Activated CD4-positive, alpha-beta T cell treated with anti-CD3 and anti-CD28 coated beads, Interleukin-2, amount 10 ng/mL, durations not matched to agents 7 days and 5 days (primary cell): ENCODE results near the gene TCEA2. TPM values are rescaled to one million over a fixed set of nuclear protein-coding genes. Genes with fewer than 3 reads are reported as not detected.

Source experiments
- CTCF ChIA-PET: fragments of 350-600 bp; sonication (Branson Sonifier 250); formaldehyde crosslinking; loops from one replicate; lab custom pipeline; 2021; ENCODE audit warnings: antibody characterized with exemption; lab: Charles Lee
- POLR2A ChIA-PET: fragments of 350-600 bp; sonication (Branson Sonifier 250); formaldehyde crosslinking; loops from one replicate; lab custom pipeline; 2021; ENCODE audit warnings: antibody characterized with exemption; lab: Charles Lee
- DNase-seq: peaks from one replicate; pipeline ENCODE4 v3.0.0-alpha.2; 2020
- H3K27ac Mint-ChIP-seq: one replicate; pipeline ENCODE4 v1.8.0; 2021; ENCODE audit warnings: mild to moderate bottlenecking, moderate library complexity, mixed read lengths
- H3K27me3 Mint-ChIP-seq: one replicate; pipeline ENCODE4 v1.8.0; 2021; ENCODE audit warnings: mixed read lengths
- H3K36me3 Mint-ChIP-seq: one replicate; pipeline ENCODE4 v1.8.0; 2021; ENCODE audit warnings: low read depth, mixed read lengths
- H3K4me1 Mint-ChIP-seq: one replicate; pipeline ENCODE4 v1.8.0; 2021; ENCODE audit warnings: mixed read lengths
- H3K4me3 Mint-ChIP-seq: one replicate; pipeline ENCODE4 v1.8.0; 2021; ENCODE audit warnings: mild to moderate bottlenecking, moderate library complexity, mixed read lengths
- H3K9me3 Mint-ChIP-seq: one replicate; pipeline ENCODE4 v1.8.0; 2021; ENCODE audit warnings: mixed read lengths
- total RNA-seq, 2 experiments: library from RNA; stranded (reverse); gene quantifications; one replicate each; pipeline ENCODE4 v1.2.3, GENCODE V29; 2021

TCEA2 gene
- total RNA-seq, 2 experiments from 2014 or later = 47.6 to 57.9 TPM

- Mint-ChIP-seq H3K4me3 (no peak overlapping the region), H3K27me3 (peaks cover 20% of the 10 kb centered on the region), H3K36me3 (no peaks in the 10 kb centered on the region), H3K9me3 (no peaks in the 10 kb centered on the region), H3K27ac (peak overlapping the region; percentile 26), H3K4me1 (peaks cover 49% of the 10 kb centered on the region)
- ChIA-PET CTCF (interaction anchor here (0.6 to 1.3 kb wide), 3 partner anchors 9 to 63 kb away, joined by 3 to 4 read pairs (median 4); no protein-coding TSS in a partner anchor), POLR2A (no interaction called here)
- DNase-seq = no peak
Observed at GRCh38 chr20:64044484-64045247, 18.3 kb upstream of the TCEA2 start.

- Mint-ChIP-seq H3K4me3 (no peak overlapping the region), H3K27me3 (peaks cover 23% of the 10 kb centered on the region), H3K9me3 (no peaks in the 10 kb centered on the region), H3K36me3 (no peaks in the 10 kb centered on the region), H3K27ac (peak overlapping the region; percentile 22), H3K4me1 (peaks cover 45% of the 10 kb centered on the region)
- ChIA-PET POLR2A (no interaction called here), CTCF (interaction anchor here (0.6 to 1.2 kb wide), 2 partner anchors 12 to 63 kb away, joined by 3 read pairs; no protein-coding TSS in a partner anchor)
- no peak for DNase-seq
Observed at GRCh38 chr20:64045346-64046011, 17.5 kb upstream of the TCEA2 start.

DNA sequence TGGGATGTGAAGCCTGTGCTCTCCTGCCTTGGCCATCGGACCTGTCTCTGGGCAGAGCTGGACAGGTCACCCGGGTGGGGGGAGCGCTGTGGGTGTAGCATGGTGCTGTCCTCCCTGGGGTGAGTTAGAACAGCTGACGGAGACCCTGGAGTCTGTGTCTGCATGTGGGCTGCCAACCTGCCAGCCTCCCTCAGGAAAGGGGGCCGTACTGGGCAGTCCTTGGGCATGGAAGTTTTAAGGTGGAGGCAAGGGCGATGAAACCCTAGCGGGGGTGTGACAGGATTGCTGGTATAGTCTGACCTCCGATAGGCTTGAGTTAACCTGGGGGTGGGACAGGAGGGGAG, 16.0 kb upstream of the TCEA2 start:
- peaks cover 36% of the 10 kb centered on the region for H3K27me3 Mint-ChIP-seq
- H3K36me3 Mint-ChIP-seq = no peaks in the 10 kb centered on the region
- H3K4me1 Mint-ChIP-seq = peaks cover 33% of the 10 kb centered on the region
- H3K4me3 Mint-ChIP-seq = no peak overlapping the region
- H3K27ac Mint-ChIP-seq = no peak overlapping the region
- DNase-seq = no peak
- no peaks in the 10 kb centered on the region for H3K9me3 Mint-ChIP-seq
- POLR2A ChIA-PET = no interaction called here
- CTCF ChIA-PET = interaction anchor here (1.0 to 1.2 kb wide), 2 partner anchors 8 to 10 kb away, joined by 3 to 5 read pairs; no protein-coding TSS in a partner anchor

GRCh38 chr20:64047968-64048401, 15.0 kb upstream of the TCEA2 start:
- Mint-ChIP-seq H3K27ac (no peak overlapping the region), H3K4me3 (no peak overlapping the region), H3K4me1 (peaks cover 31% of the 10 kb centered on the region), H3K9me3 (no peaks in the 10 kb centered on the region), H3K36me3 (no peaks in the 10 kb centered on the region), H3K27me3 (peaks cover 36% of the 10 kb centered on the region)
- ChIA-PET CTCF (interaction anchor here (11.2 kb wide), 1 partner anchor 8 kb away, joined by 79 read pairs; no protein-coding TSS in a partner anchor), POLR2A (no interaction called here)
- DNase-seq = no peak

DNA sequence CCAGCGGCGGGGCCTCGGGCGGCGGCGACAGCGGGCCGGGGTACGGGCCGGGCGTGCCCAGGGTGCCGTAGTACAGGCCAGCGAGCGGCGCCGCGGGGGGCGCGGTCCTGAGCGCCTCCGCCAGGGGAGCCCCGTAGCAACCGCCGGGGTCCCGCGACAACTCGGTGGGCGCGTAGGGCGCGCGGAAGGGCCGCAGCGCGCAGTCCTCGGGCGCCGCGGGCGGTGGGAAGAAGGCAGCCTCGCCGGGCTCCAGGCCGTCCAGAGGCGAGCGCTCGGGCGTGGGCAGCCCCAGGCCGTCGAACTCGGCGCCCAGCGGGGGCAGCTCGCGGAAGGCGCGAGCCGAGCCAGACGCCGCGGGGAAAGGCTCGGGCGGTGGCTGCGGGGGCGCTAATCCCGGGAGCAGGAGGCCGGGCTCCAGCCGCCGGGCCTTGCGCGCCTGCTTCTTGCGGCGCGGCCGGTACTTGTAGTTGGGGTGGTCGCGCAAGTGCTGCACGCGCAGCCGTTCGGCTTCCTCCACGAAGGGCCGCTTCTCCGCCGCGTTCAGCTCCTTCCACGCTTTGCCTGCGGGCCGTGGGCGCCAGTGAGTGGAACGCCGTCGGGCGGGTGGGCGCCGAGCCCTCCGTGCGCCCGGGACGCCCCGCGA, 14.5 kb upstream of the TCEA2 start:
- no peaks in the 10 kb centered on the region for H3K9me3 Mint-ChIP-seq
- no peak overlapping the region for H3K4me3 Mint-ChIP-seq
- peaks cover 36% of the 10 kb centered on the region for H3K27me3 Mint-ChIP-seq
- CTCF ChIA-PET = interaction anchor here (11.2 kb wide), 1 partner anchor 9 kb away, joined by 79 read pairs; no protein-coding TSS in a partner anchor
- H3K36me3 Mint-ChIP-seq = no peaks in the 10 kb centered on the region
- no peak overlapping the region for H3K27ac Mint-ChIP-seq
- POLR2A ChIA-PET = no interaction called here
- DNase-seq = no peak
- peaks cover 33% of the 10 kb centered on the region for H3K4me1 Mint-ChIP-seq

GRCh38 chr20:64049060-64049877, 13.7 kb upstream of the TCEA2 start, which contains the start of gene SOX18:
Gene SOX18 (minus strand): TSS chr20:64049639. CDS start chr20:64049516, 123 bp downstream.
- Mint-ChIP-seq H3K36me3 (no peaks in the 10 kb centered on the region), H3K4me1 (peaks cover 32% of the 10 kb centered on the region), H3K27me3 (peaks cover 36% of the 10 kb centered on the region), H3K4me3 (peak within 1 kb of the TSS; percentile 47), H3K9me3 (no peaks in the 10 kb centered on the region), H3K27ac (no peak within 1 kb of the TSS)
- no peak for DNase-seq
- CTCF ChIA-PET = interaction anchor here (11.2 kb wide), 1 partner anchor 9 kb away, joined by 79 read pairs; no protein-coding TSS in a partner anchor
- POLR2A ChIA-PET = no interaction called here

GRCh38 chr20:64049878-64050260, 13.1 kb upstream of the TCEA2 start:
- ChIA-PET CTCF (interaction anchor here (11.2 kb wide), 1 partner anchor 10 kb away, joined by 79 read pairs; no protein-coding TSS in a partner anchor), POLR2A (no interaction called here)
- peaks cover 36% of the 10 kb centered on the region for H3K27me3 Mint-ChIP-seq
- H3K4me3 Mint-ChIP-seq = peak overlapping the region; percentile 47
- H3K9me3 Mint-ChIP-seq = no peaks in the 10 kb centered on the region
- no peak for DNase-seq
- H3K36me3 Mint-ChIP-seq = no peaks in the 10 kb centered on the region
- H3K27ac Mint-ChIP-seq = no peak overlapping the region
- H3K4me1 Mint-ChIP-seq = peaks cover 31% of the 10 kb centered on the region

- CTCF ChIA-PET = interaction anchor here (0.9 to 11.2 kb wide), 2 partner anchors 10 to 70 kb away, joined by 3 to 79 read pairs; no protein-coding TSS in a partner anchor
- Mint-ChIP-seq H3K9me3 (no peaks in the 10 kb centered on the region), H3K27ac (no peak overlapping the region), H3K27me3 (peaks cover 36% of the 10 kb centered on the region), H3K36me3 (no peaks in the 10 kb centered on the region), H3K4me3 (no peak overlapping the region), H3K4me1 (peaks cover 32% of the 10 kb centered on the region)
- POLR2A ChIA-PET = no interaction called here
- DNase-seq = no peak
Observed at GRCh38 chr20:64050261-64051032, 12.6 kb upstream of the TCEA2 start.

- CTCF ChIA-PET = interaction anchor here (0.9 to 11.2 kb wide), 2 partner anchors 11 to 71 kb away, joined by 3 to 79 read pairs; no protein-coding TSS in a partner anchor
Observed at GRCh38 chr20:64051033-64051452, 12.0 kb upstream of the TCEA2 start.

GRCh38 chr20:64051561-64052325, 11.3 kb upstream of the TCEA2 start:
- ChIA-PET POLR2A (no interaction called here), CTCF (interaction anchor here (0.8 to 11.2 kb wide), 6 partner anchors 10 to 86 kb away, joined by 3 to 79 read pairs (median 4); partner anchors contain the start of gene PRPF6)
- Mint-ChIP-seq H3K9me3 (no peaks in the 10 kb centered on the region), H3K4me1 (peaks cover 26% of the 10 kb centered on the region), H3K36me3 (no peaks in the 10 kb centered on the region), H3K4me3 (no peak overlapping the region), H3K27ac (peak overlapping the region; percentile 31), H3K27me3 (peaks cover 29% of the 10 kb centered on the region)
- DNase-seq = no peak

More at GRCh38 chr20:64051033-64051452, 12.0 kb upstream of the TCEA2 start:
- Mint-ChIP-seq H3K9me3 (no peaks in the 10 kb centered on the region), H3K27me3 (peaks cover 34% of the 10 kb centered on the region), H3K27ac (no peak overlapping the region), H3K4me3 (no peak overlapping the region), H3K36me3 (no peaks in the 10 kb centered on the region), H3K4me1 (peaks cover 30% of the 10 kb centered on the region)
- DNase-seq = no peak
- POLR2A ChIA-PET = no interaction called here

DNA sequence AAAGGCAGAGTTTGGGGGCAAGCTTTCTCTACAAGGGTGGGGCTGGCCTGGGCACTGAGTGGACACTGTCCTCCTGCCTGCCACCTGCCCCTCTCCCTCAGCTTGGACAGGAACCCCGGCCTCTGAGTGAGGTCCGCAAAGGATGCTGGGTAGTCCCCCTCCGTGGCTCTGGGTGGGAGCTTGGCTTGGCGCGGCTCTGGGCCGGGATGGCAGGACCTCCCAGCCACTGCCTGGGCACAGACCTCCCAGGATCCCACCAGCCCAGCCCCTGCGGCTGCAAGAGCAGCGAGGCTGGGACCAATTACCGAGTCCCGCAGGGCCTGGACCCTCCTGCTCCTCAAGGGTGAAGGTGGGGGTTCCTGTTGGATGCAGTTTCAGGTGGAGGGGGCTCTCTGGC, 10.7 kb upstream of the TCEA2 start:
- Mint-ChIP-seq H3K36me3 (no peaks in the 10 kb centered on the region), H3K9me3 (no peaks in the 10 kb centered on the region), H3K27ac (no peak overlapping the region), H3K4me3 (no peak overlapping the region), H3K4me1 (peaks cover 31% of the 10 kb centered on the region), H3K27me3 (peaks cover 23% of the 10 kb centered on the region)
- ChIA-PET POLR2A (no interaction called here), CTCF (interaction anchor here (0.8 to 11.2 kb wide), 6 partner anchors 10 to 86 kb away, joined by 3 to 79 read pairs (median 6); partner anchors contain the start of gene PRPF6)
- no peak for DNase-seq
